ENCODE data around the gene PALMD. TPM values are rescaled to one million over a fixed set of nuclear protein-coding genes. Genes with fewer than 3 reads are reported as not detected.

The PALMD gene
- total and polyA plus RNA-seq, 2 of the 8 experiments (the other 6 are each of a cell fraction or from before 2014, with no cell fraction given) = not detected

DNA sequence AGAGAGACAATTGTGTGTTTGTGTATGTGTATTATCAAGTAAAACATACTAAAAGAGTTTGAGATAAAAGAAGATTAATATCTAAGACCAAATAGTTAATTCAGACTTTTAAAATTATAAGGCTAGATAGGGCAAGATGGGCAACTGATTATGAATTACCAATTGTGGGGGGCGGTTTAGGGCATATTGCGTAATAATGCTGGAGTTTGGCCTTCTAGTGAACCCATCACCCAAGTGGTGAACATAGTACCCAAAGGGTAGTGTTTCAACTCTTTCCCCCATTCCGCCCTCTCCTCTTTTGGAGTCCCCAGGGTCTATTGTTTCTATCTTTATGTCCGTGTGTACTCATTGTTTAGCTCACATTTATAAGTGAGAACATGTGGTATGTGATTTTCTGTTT, 65.1 kb downstream of the PALMD start:
- H3K4me1 ChIP-seq (replicated peaks in 1 of 4; ENCODE audit: control insufficient read depth in 3 of 4, insufficient read depth in 4 of 4, low read length in 3 of 4) = no peaks in the 10 kb centered on the region
- no peaks in the 10 kb centered on the region for H4K20me1 ChIP-seq (replicated peaks in 1 of 2; ENCODE audit: control insufficient read depth in 1 of 2, insufficient read depth in 2 of 2, low read length in 2 of 2)
- no peak overlapping the region for H3K56ac ChIP-seq (replicated peaks; ENCODE audit: insufficient read length, low read depth, low read length)
- H2AFZ ChIP-seq (ENCODE audit: low read length) = no peak overlapping the region
- TF ChIP-seq CEBPB (IDR thresholded peaks at IDR 0.05; ENCODE audit: low read depth, low read length) (peak; percentile 85; the same call in 1 of the 2 replicates), CBX8 (IDR thresholded peaks at IDR 0.05; ENCODE audit: borderline replicate concordance, low read depth, low read length) (no peak), SP1 (IDR thresholded peaks at IDR 0.05; ENCODE audit: low read depth, low read length) (no peak)
- no peak overlapping the region for H2BK20ac ChIP-seq (ENCODE audit: low read length)
- no peak overlapping the region for H3K27ac ChIP-seq (ENCODE audit: low read depth, low read length)
- no peak overlapping the region for H2BK15ac ChIP-seq (ENCODE audit: low read length)
- FAIRE-seq (no peak), DNase-seq (ENCODE audit: low read depth in 1 of 2, low spot score in 2 of 2) (no peak)
- H2BK120ac ChIP-seq (replicated peaks; ENCODE audit: low read depth, low read length) = no peak overlapping the region
- ChIA-PET CTCF (ENCODE audit: partially characterized antibody) (interaction anchor here (1.0 kb wide), 1 partner anchor 537 kb away, joined by 3 read pairs; no protein-coding TSS in a partner anchor), POLR2A (ENCODE audit: partially characterized antibody) (no interaction called here)
- peaks cover under 1% of the 10 kb centered on the region; the same call in 1 of the 2 replicates for H3K23me2 ChIP-seq (ENCODE audit: low read depth, low read length)
- H3K27me3 ChIP-seq (replicated peaks in 1 of 4; ENCODE audit: control insufficient read depth in 3 of 4, extremely low read depth in 1 of 4, insufficient read depth in 3 of 4, low read length in 3 of 4) = no peaks in the 10 kb centered on the region
- no peak overlapping the region for H4K8ac ChIP-seq (ENCODE audit: extremely low read depth, insufficient read depth, low read length)
- no peaks in the 10 kb centered on the region for H3K79me2 ChIP-seq (ENCODE audit: control insufficient read depth in 1 of 2, insufficient read depth in 2 of 2, low read length in 2 of 2)
- H3K4me3 ChIP-seq (ENCODE audit: extremely low read depth in 1 of 4, insufficient read depth in 2 of 4, low read depth in 3 of 4, low read length in 4 of 4) = no peak overlapping the region
- no peak overlapping the region for H2BK12ac ChIP-seq (ENCODE audit: low read depth, low read length)
- H3K9ac ChIP-seq (replicated peaks in 1 of 4; ENCODE audit: extremely low read depth in 1 of 4, low read depth in 3 of 4, low read length in 3 of 4) = no peak overlapping the region
- no peak overlapping the region for H4K5ac ChIP-seq (ENCODE audit: insufficient read length, low read depth, low read length)
- H3K18ac ChIP-seq (ENCODE audit: extremely low read depth, low read length) = no peak overlapping the region
- H3K9me3 ChIP-seq (ENCODE audit: insufficient read depth in 2 of 2, low read depth in 1 of 2, low read length in 1 of 2) = no peaks in the 10 kb centered on the region
- H2AK5ac ChIP-seq (ENCODE audit: low read depth, low read length) = no peak overlapping the region
- no peak overlapping the region for H3K4ac ChIP-seq (replicated peaks; ENCODE audit: insufficient read length, low read depth, low read length)
- H3K36me3 ChIP-seq (ENCODE audit: control insufficient read depth in 2 of 4, insufficient read depth in 4 of 4, low read length in 3 of 4) = peaks cover 0 to 6% (median 0%) of the 10 kb centered on the region in 4 experiments; a peak in 2 of 8 replicates
- 74% methylated on average over 4 of the region's 4 CpGs; no CpG with 5 or more reads in 1 of the 2 experiments for WGBS, 2 experiments (ENCODE audit: extremely low coverage in 1 of 2, insufficient coverage in 1 of 2, insufficient read length in 1 of 2, insufficient replicate concordance in 2 of 2, low coverage in 1 of 2, low lambda C conversion rate in 2 of 2, missing lambda C conversion rate in 1 of 2)
- no peak overlapping the region for H2BK5ac ChIP-seq (ENCODE audit: low read depth, low read length)
- no peak overlapping the region for H3K23ac ChIP-seq (ENCODE audit: insufficient read length)
- no peak overlapping the region for H3K14ac ChIP-seq (ENCODE audit: insufficient read length)
- no peaks in the 10 kb centered on the region for H3K79me1 ChIP-seq (ENCODE audit: low read depth, low read length)
- H4K91ac ChIP-seq (replicated peaks; ENCODE audit: insufficient read length, low read length) = no peak overlapping the region
- no peak overlapping the region for H3K4me2 ChIP-seq (ENCODE audit: insufficient read depth in 1 of 2, low read depth in 2 of 2, low read length in 2 of 2)
